GM21723 (cell line): ENCODE measurements around the gene RBMS1.
A peak's percentile ranks its signal among the peaks of the same experiment; 100 is the strongest.

Experiments
- ATAC-seq: cut with Tn5 transposase; IDR thresholded peaks from one replicate; pipeline ENCODE4 v1.9.1; 2021; ENCODE audit warnings: mild to moderate bottlenecking, moderate library complexity; ENCODE audit not compliant: unreplicated experiment

RBMS1 gene

DNA sequence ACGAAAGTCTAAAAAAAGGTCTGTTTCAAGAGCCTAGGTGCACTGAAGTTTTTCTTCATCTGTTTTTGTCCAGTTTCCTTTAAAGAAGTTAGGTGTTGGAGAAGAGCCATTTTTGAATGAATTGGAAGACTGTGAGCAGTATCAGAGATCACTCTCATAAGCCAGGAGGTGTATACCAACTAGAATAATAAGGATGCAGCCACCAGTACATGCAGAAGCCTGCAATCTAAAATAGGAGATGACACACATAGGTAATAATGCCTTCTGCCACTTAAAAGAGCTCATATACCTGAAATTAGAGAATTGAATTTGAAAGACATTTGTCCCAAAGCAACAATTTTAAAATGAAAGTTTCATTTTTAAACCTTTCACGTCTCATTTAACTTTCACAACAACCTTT, 81.7 kb downstream of the RBMS1 start:
- no peak for ATAC-seq

DNA sequence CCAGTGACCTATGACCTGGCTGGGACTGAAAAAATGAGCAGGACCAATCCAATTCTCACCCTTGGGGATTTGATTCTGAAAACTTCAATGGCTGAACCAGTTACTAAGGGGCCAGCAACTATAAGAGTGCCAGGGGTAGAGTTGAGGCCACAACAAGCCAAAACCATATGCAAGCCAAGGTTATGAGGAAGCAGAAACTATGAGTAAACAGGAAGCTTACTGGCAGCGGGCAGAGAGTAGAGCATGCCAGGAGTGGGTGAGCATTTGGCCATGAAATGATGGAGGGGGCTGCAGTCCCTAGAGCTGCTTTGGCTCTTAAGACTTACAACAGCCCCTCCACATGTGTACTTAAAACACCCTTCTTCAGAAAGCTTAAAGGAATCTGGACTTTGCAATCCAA, 82.4 kb downstream of the RBMS1 start:
- no peak for ATAC-seq

DNA sequence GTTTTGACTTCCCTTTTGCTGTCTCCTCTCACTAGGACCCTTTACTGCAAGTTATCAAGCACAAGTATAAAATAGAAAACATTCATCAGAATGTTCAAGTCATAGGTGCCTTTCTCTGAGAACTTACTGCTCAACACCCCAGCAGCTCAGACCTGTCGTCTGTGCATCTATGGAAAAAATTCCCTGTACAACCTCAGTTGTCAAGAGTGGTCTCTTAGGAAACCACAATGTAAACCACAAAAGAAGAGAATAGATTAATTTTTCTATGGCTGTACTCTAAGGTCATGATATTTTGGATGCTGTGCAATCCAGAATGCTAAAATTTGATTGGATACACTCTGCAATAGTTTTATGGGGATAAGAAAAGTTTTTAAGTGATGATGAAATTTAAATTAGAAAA, 84.1 kb downstream of the RBMS1 start:
- ATAC-seq = no peak

DNA sequence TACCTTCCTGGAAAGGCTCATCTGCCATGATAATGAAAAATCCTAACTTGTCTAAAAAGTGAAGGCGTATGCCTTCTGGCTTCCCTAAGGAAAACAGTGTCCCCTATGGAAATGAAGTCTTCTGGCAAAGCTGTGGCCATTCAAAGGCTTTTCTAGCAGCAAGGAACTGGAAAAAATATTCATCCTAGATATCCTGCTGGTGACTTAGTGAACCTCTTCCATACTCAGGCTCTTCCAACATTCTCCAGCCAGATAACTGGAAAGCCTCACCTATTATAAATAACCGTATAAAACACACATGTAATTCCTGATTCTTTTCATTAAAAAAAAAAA, 84.7 kb downstream of the RBMS1 start:
- no peak for ATAC-seq

DNA sequence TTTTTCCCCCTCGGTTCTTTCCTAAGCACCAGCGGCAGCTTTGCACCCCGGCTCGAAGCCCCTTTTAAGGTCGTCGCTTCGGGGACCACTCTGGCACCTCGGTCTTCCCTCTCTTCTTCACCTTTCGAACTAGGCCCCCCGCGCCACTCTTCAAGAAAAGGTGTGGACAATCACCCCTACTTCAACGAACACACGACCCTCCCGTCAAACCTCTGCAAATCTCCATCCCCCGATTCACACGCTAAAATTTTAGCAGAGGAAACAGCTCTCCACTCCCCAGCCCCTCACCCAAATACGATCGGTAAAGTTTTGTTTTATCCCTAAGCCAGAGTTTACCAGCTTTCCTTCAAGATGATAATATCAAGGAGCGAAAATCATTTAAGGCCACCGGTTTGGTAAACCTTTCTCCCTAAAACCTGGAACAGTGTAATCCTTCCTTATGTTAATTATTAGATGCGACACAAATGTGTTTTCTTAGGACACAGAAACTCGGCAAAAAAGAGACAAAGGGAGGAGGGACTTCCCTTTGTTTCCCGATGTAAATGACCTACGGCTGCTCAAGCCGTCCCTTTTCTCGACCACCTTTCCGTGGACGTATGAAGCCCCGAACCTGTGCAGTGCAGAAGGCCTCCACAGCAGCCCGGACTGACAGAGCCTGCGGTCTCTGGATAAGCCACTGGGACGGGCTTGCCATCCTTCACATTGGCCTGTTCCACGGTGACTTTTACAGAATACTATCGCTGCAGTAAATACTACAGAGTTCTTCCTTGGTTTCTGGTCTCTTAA, 85.2 kb downstream of the RBMS1 start:
- ATAC-seq = no peak

DNA sequence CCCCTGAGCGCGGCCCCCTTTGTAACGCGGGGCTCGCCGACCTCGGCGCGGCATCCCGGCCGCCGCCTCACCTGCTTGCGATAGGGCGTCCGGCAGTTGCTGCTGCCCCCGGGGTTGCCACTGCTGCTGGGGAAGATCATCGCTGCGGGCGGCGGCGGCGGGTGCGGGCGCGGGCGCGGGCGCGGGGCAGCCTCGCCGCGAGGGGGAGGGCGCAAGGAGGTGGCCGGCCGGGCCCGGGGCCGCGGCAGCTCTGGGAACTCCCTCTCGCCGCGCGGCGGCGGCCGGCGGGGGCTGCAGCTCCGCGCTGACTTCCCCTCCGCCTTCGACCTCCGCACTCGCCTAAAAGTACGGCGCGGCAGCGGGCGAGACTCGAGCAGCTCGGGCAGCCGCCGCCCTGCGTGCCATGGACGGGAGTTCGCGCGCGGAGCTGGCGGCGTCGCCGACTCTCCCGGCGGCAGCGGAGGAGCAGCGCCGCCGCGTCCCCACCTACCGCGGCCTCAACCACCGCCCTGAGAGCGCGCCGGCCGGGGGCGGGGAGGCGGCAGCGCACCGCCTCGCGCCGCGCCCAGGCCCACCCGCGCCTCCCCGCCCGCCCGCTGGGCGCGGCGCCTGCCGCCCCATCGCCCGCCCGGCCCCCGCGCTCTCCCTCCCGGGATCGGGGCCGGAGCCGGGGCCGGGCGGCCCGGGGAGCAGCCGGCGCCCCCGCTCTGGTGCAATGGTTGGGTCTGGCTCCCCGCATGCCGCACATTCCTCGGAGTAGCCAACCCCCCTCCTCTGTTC, 86.0 kb downstream of the RBMS1 start:
- peak; percentile 61 for ATAC-seq

DNA sequence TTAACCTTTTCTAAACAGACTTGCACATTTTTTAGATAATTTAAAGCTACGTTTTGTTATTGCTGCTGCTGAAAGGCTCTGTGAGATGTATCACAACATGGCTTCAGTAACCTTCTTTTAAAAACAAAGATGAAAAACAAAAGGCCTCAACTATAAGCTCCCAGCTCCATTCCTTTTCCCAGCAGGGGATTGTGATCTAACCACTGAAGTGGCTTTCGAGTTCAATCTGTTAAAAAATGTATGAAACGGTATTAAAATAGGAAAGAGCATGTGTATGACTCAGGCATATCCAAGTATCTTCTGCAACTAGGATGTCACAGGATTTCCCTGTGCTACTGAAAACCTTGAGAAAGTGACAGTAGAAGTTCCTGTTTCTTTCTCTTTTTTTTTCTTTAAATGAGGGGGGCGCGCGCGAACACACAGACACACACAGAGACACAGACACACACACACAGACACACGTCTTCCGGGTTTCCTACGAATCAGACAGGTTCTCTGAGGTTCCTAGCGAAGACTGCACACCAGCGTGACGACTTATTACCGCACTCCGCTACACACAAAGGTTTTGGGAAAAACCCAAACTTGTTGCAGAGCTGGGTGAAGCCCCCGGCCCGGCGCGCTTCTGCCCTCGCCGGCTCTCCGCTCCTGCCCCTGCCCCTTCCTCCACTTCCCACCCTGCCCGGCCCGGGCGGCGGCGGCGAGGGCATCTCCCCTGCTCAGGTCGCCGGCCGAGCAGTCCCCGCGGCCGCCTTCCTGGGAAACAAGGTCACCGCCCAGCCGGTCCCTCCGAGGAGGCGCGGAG, 86.8 kb downstream of the RBMS1 start:
- ATAC-seq = peak; percentile 70

DNA sequence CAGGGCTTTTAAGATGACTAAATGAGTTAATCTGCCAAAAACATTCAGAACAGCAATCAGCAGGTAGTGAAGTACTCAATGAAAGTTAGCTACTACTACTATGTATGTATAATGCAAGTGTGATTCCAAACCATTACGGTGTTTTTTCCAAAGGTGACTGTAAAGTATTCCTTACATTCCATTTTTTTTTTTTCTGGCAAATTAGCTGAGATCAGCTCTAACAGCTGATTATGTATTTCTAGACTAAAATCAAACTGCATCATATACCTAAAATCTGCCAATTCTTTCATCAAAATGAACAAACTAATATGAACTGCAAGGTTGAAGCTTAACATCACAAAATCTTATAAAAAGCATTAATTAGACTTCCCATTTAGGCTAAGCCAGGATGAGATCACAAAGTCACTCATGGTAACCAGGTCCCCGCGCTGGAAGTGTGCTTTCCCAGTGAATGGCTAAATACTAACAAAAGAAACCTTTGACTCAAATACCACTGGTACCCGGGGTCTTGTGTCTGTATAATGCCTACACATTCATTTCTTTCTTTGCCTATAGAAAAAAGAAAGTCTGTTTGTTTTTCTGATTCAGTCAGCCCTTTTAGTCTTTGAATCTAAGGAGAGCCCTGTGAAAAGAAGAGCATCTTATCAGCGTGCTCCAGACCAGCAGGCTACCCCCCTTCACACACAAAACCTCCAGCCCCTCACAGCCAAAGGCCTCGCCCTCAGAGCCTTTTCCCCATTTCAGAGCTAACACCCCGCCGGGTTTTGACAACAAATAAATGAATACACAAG, 88.3 kb downstream of the RBMS1 start:
- no peak for ATAC-seq

DNA sequence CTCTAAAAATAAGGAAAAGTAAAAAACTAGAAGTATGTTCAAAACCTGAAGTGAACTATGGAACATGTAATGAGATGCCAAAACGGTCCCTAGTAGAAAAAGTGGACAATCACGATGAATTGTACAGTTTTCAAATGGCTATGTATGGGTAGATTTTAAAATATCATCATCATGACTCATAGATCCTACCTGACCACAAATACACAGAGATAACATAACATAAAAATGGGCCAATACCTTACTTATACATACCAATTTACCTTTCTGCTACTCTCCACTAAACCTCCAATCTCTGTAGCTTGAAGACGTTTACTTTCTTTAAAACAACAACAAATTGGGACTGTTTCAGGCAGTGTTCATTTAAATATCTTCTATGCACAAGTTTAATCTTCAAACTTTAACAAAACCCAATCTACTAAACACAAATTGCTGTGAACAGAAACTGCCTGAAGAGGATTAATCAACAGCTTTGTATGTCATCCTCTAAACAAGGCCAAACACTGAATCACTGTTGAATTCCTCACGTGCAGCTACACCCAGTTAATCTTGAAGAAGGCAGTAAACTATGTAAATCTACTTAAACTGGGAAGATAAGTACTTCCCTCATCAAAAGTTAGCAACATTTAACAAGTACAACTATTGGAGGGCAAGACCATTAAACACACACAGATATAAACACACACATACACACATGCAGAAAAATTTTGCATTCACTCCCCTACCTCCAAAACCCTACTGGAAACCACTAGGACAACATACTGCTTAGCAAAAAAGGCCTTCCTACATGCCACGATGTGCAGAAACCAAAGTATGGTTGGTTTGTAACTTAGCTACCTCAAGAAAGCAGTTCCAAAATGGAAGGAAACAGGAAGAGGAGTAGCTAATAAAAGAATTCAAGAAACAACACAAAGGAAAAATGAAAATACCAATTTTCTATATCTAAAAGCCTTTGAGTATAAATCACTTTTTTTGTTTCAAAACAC, 90.3 kb downstream of the RBMS1 start:
- ATAC-seq = no peak

DNA sequence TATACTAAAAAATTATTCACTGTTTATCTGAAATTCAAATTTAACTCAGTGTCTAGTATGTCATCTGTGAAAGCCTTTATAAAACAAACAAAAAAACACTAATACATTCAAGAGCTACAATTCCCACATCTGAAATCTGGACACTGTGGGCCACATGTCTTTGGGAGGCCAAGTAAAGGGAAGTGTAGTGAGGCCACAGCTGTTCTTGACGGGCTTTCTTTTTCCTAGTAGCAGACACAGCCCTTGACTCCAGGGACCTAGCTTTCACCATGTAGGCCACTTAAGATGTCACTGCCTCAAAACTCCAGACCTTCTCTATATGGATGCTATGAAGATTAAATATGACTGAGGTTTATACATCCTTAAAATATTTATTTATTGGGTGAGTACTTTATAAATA, 91.1 kb downstream of the RBMS1 start:
- ATAC-seq = no peak

DNA sequence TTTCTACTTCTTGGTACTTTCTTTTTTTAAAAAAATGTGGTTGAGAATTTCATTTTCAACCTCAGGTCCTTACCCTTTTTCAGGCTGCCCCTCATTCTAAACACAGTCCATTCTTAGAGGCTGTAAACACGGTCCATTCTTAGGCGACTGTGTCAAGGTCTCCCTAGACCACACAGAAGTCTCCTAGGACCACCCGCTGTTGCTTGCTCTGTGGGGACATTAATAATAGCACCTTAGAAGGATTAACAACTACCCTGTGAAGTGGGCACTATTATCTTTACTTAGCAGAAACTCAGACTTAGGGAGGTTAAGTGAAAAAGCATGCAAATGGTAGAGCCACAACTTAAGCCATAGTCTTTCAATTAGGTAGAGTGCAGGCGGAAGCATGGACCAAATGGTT, 91.7 kb downstream of the RBMS1 start:
- no peak for ATAC-seq

DNA sequence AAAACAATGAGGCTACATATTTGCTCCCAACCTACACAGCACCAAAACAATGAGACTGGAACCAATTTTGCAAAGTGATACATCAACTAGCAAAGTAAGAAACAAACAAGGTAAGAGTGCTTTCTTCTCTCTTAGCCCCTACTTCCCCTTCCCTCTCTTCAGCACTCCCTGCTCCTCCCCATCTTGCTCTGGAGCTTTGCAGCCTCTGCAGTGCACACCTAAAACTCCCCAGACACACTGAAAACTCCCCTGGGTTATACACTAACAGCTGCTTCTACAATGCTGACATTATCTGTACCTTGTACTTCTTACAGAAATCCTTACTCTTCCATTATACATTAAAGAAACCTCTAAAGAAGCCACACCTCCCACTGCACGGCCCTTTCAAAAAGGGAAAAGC, 93.7 kb downstream of the RBMS1 start:
- ATAC-seq = no peak

DNA sequence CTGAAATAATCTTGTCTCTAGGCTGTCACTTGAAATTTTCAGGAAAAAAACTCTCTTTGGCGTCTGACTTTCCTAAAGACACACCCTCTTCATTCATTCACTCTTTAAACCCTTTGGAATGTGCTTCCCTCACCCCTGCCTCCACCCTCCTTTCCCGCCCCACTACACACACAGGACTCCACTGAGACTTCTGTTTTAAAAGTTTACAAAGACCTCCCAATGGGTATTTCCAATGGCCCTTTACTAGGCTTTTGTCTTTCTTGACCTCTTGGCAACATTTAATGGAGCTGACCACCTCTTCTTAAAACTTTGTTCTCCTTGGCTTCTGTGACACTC, 96.1 kb downstream of the RBMS1 start:
- ATAC-seq = no peak

DNA sequence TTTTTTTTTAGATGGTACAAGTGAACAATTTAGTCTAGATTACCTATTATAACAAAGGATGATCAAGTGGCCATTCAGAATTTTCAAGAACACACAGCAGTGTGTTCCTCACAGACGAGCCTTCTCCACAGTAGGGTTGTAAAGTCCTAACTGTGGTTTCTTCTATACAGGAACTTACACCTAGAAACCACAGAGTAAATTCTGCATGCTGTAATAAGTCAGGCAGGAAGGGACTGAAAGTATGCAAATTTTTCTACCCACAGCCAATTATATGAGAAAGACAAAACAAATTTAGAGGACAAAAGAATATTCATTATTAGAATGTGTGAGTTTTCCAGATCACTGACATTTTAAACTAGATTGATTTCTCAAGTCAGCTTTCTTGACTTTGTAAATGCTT, 99.5 kb downstream of the RBMS1 start:
- ATAC-seq = peak; percentile 99

DNA sequence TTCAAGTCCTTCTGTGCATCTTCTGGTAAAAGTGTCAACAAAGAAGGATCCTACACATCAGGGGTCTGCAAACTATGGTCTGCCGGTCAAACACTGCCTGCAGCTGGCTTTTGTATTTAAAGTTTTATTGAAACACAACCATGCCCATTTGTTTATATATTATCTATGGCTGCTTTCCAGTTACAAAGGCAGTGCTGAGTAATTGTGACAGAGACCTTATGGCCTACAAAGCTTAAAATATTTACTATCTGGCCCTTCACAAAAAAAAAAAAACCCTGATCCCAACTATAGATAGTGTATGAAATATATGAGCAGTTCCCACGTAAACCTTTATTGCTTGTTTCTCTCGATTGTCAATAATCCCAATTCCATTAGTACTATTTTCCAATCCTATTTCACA, 101.4 kb downstream of the RBMS1 start:
- no peak for ATAC-seq

DNA sequence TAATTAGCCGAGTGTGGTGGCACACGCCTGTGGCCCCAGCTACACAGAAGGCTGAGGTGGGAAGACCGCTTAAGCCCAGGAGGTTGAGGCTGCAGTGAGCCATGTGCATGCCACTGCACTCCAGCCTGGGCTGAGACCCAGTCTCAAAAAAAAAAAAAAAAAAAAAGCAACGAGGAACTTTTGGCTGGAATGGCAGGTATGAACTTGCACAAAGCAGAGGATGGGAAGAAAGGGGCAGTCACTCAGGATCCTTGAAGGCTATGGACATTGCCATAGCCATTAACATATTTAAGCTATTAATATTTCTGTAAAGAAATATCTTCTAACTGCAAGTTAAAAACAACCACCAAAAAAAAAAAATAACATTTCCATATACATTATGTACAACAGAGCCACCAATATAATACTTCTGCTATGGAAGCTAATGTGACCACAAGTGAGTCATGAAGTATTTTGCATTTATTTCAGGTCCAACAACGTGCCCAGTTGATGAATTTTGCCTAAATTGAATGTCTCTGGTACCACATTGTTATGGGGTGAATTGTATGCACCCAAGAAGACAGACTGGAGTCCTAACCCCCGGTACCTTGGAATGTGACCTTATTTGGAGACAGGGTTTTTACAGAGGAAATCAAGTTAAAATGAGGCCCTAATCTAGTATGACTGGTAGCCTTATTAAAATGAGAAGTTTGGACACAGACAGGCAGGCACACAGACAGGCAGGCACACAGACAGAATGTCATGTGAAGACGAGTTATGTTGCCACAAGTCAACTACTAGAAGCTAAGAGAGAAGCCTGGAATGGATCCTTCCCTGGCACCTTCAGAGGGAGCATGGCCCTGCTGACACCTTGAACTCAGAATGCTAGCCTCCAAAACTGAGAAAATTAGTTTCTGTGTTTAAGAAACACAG, 102.8 kb downstream of the RBMS1 start:
- ATAC-seq = no peak

DNA sequence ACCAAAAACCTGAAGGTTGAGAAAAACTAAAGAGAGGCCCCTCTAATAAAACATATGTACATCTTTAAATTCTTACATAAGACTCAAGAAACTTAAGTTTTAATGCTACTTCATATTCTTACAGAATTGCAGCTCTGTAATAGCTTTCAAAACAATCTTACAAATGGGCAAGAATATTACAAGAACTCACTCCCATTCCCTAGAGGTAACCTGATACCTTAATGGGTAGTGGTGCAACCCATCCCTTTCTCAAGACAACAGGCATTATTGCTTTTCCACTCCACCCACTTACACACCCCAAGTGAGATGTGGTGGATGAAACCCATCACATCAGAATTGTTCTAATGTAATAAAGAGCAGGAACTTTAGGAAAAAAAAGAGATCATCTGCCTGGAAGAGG, 103.7 kb downstream of the RBMS1 start:
- ATAC-seq = no peak

DNA sequence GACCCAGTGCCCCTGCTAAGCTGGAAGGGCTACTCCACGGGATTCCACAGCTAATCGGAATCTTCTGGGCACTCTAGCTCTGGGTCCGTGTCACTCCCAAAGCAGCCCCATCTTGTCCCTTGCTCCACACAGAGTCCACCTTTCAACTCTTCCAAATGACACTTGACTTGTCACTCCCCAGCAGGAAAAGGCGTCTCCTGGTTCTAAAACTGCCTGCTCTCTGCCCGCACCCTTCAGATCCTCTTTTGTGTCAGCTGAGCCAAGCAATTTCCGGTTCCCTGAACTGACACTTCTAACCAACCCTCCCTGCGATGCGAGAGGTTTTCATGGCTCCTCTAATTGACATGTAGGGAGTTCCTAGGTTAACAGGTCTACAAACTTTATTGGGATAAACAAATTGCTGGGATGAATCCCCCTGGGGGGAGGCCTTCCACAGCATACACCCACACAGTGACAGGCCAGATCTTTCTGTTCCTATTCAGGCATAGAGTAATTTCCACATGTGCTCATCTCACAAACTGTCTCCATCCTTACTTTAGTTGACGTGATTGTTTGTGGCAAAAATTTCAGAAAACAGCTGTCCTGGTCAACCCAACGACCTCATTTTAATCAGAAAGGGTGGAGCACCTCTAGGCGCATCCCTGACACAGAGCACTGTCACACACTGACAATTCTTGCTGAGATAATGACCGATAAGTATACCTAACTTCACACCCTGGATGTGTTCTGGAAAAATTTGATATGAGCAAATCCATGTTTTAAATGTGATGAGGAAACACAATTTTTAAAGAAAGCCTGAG, 104.9 kb downstream of the RBMS1 start:
- no peak for ATAC-seq
